Measurements from ENCODE around the gene KIFC1.
"Not testable (repeated sequence)": the region's sequence is repeated elsewhere in the genome, so short reads cannot be mapped to it uniquely, and the experiment has no call there.

DNA sequence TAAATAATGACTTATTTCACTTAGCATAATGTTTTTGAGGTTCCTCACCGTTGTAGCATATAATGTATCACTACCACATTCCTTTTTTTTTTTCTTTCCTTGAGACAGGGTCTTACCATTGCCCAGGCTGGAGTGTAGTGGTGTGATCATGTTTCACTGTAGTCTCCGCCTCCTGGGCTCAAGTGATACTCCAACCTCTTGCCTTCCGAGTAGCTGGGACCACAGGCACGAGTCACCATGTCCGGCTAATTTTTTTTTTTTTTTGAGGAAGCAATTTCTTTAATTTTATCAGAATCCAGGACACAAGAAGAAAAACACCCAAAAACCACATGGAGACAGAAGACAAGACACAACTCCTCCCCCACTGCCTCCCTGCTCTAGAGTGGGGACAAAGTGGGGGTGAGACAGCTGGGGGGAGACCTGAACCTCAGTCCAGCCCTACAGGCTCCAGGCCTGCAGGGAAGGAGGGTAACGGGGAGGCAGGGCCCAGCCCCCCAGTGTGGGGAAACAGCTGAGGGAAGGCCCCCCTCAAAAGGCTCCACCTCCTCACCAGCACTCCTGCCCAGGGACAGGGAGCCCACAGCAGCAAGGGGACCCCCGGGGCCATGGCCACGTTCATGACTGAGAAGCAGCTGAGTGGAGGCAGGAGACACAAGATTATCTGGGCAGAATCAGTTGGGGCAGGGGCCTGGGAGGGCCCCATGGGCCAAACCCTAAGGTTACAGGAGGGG, 27.0 kb upstream of the KIFC1 start:
- TF ChIP-seq, protein P1, sequence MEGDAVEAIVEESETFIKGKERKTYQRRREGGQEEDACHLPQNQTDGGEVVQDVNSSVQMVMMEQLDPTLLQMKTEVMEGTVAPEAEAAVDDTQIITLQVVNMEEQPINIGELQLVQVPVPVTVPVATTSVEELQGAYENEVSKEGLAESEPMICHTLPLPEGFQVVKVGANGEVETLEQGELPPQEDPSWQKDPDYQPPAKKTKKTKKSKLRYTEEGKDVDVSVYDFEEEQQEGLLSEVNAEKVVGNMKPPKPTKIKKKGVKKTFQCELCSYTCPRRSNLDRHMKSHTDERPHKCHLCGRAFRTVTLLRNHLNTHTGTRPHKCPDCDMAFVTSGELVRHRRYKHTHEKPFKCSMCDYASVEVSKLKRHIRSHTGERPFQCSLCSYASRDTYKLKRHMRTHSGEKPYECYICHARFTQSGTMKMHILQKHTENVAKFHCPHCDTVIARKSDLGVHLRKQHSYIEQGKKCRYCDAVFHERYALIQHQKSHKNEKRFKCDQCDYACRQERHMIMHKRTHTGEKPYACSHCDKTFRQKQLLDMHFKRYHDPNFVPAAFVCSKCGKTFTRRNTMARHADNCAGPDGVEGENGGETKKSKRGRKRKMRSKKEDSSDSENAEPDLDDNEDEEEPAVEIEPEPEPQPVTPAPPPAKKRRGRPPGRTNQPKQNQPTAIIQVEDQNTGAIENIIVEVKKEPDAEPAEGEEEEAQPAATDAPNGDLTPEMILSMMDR (IDR thresholded peaks at IDR 0.05; ENCODE audit: low read length): not testable (repeated sequence)
- not testable (repeated sequence) for TF ChIP-seq EZH2 (IDR thresholded peaks at IDR 0.05; ENCODE audit: borderline replicate concordance, low read length)
